ENCODE results near the gene MCM8.

- TF ChIP-seq REST (IDR thresholded peaks at IDR 0.05; ENCODE audit: insufficient replicate concordance, low read depth): no peak
- TF ChIP-seq CTCF (IDR thresholded peaks at IDR 0.05; ENCODE audit: insufficient read depth, low read length): no peak
Observed at GRCh38 chr20:5935384-5935783, 15.1 kb upstream of the MCM8 start.

Data from HL-60 (cell line).